GM21526 (cell line): ENCODE data around the gene SAMD15.
"Not testable (repeated sequence)": the region's sequence is repeated elsewhere in the genome, so short reads cannot be mapped to it uniquely, and the experiment has no call there.

Source experiments
- ATAC-seq: cut with Tn5 transposase; IDR thresholded peaks from one replicate; pipeline ENCODE4 v1.9.1; 2021; ENCODE audit warnings: moderate library complexity; ENCODE audit not compliant: unreplicated experiment, low FRiP score

The SAMD15 gene

GRCh38 chr14:77376771-77377501, at the start of gene SAMD15, which contains the start of gene TMED8:
Gene SAMD15 (plus strand): TSS chr14:77377379. CDS start chr14:77377419, 40 bp downstream.
Gene TMED8 (minus strand): TSS chr14:77377094. CDS start chr14:77377053, 41 bp downstream.
- peak; percentile 83 for ATAC-seq

- no peak for ATAC-seq
Observed at GRCh38 chr14:77329872-77330271, 47.3 kb upstream of the SAMD15 start.

GRCh38 chr14:77335576-77335975, 41.6 kb upstream of the SAMD15 start:
- ATAC-seq = no peak

- not testable (repeated sequence) for ATAC-seq
Observed at GRCh38 chr14:77337255-77337654, 39.9 kb upstream of the SAMD15 start.

GRCh38 chr14:77337880-77338279, 39.3 kb upstream of the SAMD15 start:
- no peak for ATAC-seq

- no peak for ATAC-seq
Observed at GRCh38 chr14:77338302-77338701, 38.9 kb upstream of the SAMD15 start.

- ATAC-seq = no peak
Observed at GRCh38 chr14:77339407-77339806, 37.8 kb upstream of the SAMD15 start.

GRCh38 chr14:77340389-77340788, 36.8 kb upstream of the SAMD15 start:
- ATAC-seq = no peak

- no peak for ATAC-seq
Observed at GRCh38 chr14:77342726-77343397, 34.3 kb upstream of the SAMD15 start.

GRCh38 chr14:77343662-77344061, 33.5 kb upstream of the SAMD15 start:
- ATAC-seq = no peak

GRCh38 chr14:77344377-77344996, 32.7 kb upstream of the SAMD15 start:
- ATAC-seq = no peak

- no peak for ATAC-seq
Observed at GRCh38 chr14:77346495-77346894, 30.7 kb upstream of the SAMD15 start.

GRCh38 chr14:77347751-77348150, 29.4 kb upstream of the SAMD15 start:
- no peak for ATAC-seq

GRCh38 chr14:77353469-77354141, 23.6 kb upstream of the SAMD15 start:
- no peak for ATAC-seq

GRCh38 chr14:77355811-77356210, 21.4 kb upstream of the SAMD15 start:
- ATAC-seq = no peak

- ATAC-seq = no peak
Observed at GRCh38 chr14:77356899-77357298, 20.3 kb upstream of the SAMD15 start.

GRCh38 chr14:77359626-77360025, 17.6 kb upstream of the SAMD15 start:
- ATAC-seq = no peak

GRCh38 chr14:77364146-77364545, 13.0 kb upstream of the SAMD15 start:
- no peak for ATAC-seq

GRCh38 chr14:77369285-77369684, 7.9 kb upstream of the SAMD15 start:
- ATAC-seq = no peak

- ATAC-seq = peak; percentile 33
Observed at GRCh38 chr14:77372304-77372841, 4.8 kb upstream of the SAMD15 start.
